ENCODE measurements around the gene RBFOX2.
A peak's percentile ranks its signal among the peaks of the same experiment; 100 is the strongest.

The RBFOX2 gene

GRCh38 chr22:35930933-35931332 lies 97.7 kb downstream of the RBFOX2 start:
- DNase-seq (ENCODE audit: low read depth), result no peak

DNA sequence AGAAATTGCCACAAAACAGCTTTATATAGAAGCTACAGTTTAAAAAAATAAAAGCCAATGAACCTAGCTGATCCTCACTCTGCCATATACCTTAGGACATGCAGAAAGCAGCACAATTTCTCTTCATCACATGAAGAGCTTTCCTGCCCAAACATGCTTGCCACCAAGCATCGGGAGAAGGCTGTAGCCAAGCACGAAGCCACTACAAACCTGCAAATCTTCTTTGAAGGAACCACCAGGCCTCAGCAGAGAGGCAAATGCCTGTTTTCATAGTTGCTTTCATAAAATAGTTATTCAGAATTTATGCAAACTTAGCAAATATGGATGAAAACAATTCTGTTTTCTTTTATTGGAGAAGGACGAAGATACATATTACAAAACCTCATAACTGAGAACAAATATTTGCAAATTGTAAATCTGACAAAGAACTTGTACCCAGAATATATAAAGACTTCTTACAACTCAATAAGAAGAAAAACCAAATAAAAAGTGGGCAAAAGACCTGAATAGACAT lies 100.3 kb downstream of the RBFOX2 start:
- DNase-seq (ENCODE audit: low read depth), result no peak

DNA sequence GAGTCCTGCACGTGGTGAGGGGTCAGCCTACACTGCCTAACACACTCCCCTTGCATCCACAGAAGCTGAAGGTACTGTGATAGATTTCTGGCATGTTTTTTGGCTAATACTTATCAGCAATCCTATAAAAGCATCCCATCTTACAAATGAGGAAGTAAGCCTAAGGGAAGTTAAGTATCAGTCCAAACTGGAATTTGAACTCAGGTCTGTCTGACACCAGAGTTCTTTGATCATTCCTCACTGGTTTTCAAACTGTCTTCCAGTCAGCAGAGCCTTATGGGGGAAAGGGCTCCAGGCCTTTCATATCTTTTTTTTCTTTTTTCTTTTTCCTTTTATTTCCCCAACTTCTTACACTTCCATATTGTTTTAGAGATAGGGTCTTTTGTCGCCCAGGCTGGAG lies 105.6 kb downstream of the RBFOX2 start:
- DNase-seq (ENCODE audit: low read depth), result no peak

- peak; percentile 1 for DNase-seq (ENCODE audit: low read depth)
These were observed 106.8 kb downstream of the RBFOX2 start for GRCh38 chr22:35921777-35922176.

GRCh38 chr22:35921044-35921443 lies 107.6 kb downstream of the RBFOX2 start:
- no peak for DNase-seq (ENCODE audit: low read depth)

DNA sequence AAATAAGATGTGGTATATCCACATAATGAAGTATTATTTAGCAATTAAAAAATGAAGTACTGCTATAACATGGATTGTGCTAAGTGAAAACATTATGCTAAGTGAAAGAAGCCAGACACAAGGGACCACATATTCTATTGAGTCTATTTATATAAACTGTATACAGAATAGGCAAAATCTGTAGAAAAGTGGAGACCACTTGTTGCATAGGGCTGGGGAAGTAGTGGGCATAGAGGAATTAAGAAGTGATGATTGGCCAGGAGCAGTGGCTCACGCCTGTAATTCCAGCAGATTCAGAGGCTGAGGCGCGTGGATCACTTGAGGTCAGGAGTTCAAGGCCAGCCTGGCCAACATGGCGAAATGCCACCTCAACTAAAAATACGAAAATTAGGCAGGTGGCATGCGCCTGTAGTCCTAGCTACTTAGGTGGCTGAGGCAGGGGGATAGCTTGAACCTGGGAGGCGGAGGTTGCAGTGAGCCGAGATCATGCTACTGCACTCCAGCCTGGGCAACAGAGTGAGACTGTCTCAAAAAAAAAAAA lies 109.6 kb downstream of the RBFOX2 start:
- no peak for DNase-seq (ENCODE audit: low read depth)

- DNase-seq (ENCODE audit: low read depth), result no peak
These were observed 110.2 kb downstream of the RBFOX2 start for GRCh38 chr22:35918456-35918855.

DNA sequence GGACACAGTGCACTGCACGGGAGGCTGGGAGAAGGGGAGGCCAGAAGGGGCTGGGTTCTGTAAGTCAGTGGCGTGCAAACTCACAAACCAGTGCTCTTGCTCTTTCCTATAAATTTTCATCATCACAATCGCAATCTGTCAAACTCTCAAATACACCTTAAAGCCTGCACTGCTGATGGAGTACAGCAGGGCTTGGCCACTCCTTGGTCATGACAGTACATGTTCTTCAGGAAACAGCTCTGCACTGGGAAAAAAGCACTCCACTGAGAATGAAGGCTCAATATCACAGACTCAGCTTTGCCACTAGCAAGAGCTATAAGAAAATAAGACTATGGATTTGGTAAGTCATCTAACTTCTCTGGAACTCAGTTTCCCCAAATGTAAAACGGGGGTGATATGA lies 111.0 kb downstream of the RBFOX2 start:
- no peak for DNase-seq (ENCODE audit: low read depth)

DNA sequence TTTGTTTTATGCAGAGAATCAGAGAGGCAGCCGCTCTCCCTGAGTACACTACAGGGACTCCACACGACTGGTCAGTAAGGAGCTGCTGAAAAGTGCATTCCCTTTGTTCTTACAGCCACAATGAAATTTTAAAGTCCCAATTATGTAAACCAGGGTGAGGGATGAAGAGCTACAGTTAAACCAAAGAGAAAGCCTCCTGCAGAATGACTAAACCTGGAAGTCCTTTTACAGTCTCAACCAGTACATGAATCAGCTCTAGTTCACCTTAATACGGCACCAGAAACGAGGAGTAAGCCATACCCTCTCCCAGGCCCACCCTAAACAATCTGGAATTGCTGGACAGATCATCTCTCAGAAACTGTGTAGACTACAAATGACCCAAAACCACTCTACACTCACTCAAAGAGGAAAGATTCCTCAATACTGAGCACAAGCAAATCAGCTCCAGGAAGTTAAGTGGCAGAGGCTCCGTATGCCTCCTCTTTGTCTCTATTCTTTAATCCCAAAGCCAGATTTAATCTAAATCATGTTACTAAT lies 113.1 kb downstream of the RBFOX2 start:
- no peak for DNase-seq (ENCODE audit: low read depth)

- no peak for DNase-seq (ENCODE audit: low read depth)
These were observed 113.8 kb downstream of the RBFOX2 start for GRCh38 chr22:35914665-35915476.

GRCh38 chr22:35914357-35914664 lies 114.3 kb downstream of the RBFOX2 start:
- DNase-seq (ENCODE audit: low read depth), result no peak

DNA sequence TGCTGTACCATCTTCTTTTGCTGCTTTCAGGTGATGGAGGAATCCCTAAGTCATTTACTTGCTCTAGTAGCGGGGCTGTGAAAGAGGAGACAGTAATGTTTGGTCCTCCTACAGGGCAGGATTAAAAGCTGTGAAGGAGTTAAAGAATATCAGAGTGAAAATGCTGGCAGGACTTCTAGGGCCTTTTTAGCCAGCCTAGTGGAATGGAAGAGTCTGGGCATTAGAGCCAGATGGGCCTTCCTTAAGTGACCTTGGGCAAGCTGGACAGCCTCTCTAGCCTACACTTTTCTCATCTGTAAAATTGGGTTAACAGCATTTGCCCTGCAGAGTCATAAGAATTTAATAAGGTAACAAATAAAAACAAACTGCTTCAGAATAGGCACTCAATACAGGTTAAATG lies 114.7 kb downstream of the RBFOX2 start:
- DNase-seq (ENCODE audit: low read depth), result no peak

GRCh38 chr22:35912658-35913057 lies 116.0 kb downstream of the RBFOX2 start:
- DNase-seq (ENCODE audit: low read depth), result no peak

DNA sequence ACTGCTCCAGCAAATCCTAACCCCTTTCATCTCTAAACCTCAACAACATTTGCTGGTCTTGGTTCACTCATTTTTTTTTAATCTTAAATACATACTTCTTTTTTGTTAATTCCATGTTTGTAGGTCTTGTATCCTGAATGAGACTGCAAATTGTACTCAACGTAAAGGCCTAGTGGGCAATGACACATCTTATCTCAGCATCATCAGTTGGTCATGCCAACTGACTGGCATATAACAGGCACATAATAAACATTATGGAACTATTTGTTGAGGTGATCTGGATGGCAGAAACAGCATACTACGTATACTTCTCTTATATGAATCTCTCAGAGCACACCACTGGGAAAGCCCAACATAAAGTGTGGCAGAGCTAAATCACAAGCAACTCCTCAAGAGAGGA lies 116.7 kb downstream of the RBFOX2 start:
- no peak for DNase-seq (ENCODE audit: low read depth)

DNA sequence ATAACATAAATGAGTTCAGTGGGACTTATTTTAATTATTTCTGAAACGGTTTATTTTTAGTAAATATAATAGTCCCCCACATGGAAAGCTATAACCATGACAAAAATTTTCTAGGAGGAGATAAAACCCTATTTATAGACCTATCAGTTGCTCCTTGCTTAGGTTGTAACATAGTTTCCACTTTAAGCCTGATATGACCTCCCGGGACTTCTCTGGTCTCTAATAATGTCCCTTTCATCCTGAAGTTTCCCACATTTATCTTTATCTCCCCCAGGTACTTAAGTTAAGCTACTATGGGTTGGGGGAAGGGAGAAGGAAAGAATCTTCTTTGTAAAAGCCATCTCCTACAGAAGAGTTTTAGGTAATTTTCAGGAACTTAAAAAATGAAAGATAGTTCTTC lies 117.7 kb downstream of the RBFOX2 start:
- no peak for DNase-seq (ENCODE audit: low read depth)

DNA sequence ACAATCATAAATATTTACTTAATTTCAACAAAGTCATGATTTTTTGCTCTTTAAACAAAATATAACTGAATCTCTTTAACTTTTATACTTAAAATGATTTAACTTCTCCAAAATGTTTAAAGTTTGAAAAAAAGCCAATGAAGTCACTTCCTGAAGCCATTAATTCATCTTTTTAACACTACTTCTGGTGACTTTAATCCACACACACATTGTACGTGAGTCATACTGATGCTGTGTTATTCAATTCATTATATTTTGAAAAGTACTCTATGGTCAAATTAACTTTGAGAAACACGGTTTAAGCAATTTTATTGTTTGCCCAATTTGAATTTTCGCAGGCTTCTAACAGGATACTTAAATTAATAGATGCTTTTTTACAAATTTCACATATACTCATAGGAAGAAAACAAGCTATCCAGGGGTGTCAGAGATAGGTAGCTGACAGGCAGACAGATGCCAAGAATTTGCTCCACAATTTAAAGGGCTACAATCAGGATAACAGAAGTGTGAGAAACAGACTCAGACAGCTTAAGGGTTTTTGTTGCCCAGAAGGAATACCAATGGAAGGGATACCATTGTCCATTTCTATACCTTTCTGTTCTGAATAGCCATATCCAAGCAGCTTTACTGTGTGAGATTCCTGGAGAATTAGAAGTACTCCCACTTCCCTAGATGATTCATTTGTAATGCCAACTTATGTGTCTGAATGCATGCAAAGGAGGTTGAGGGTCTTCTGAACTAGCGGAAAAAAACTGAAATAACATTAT lies 118.4 kb downstream of the RBFOX2 start:
- DNase-seq (ENCODE audit: low read depth), result no peak

GRCh38 chr22:35905894-35906293 lies 122.7 kb downstream of the RBFOX2 start:
- DNase-seq (ENCODE audit: low read depth), result no peak

DNA sequence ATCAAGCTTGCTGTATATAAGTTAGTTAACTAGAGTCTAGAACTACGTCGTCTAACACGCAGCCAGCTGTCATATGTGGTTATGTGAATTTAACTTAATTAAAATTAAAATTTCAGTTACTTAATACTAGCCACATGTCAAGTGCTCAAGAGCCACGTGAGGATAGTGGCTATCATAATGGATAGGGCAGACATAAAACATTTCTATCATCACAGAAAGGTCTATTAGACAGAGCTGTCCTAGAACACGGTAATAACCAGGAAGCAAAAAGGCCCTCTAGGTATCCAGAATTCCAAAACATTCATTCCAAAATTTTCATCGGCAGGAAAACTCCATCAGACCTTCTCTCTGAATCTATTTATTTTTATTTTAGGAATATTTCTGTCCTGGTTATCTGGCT lies 123.9 kb downstream of the RBFOX2 start:
- no peak for DNase-seq (ENCODE audit: low read depth)

GRCh38 chr22:35904336-35904692 lies 124.3 kb downstream of the RBFOX2 start:
- no peak for DNase-seq (ENCODE audit: low read depth)

- no peak for DNase-seq (ENCODE audit: low read depth)
These were observed 124.9 kb downstream of the RBFOX2 start for GRCh38 chr22:35903571-35904335.

DNA sequence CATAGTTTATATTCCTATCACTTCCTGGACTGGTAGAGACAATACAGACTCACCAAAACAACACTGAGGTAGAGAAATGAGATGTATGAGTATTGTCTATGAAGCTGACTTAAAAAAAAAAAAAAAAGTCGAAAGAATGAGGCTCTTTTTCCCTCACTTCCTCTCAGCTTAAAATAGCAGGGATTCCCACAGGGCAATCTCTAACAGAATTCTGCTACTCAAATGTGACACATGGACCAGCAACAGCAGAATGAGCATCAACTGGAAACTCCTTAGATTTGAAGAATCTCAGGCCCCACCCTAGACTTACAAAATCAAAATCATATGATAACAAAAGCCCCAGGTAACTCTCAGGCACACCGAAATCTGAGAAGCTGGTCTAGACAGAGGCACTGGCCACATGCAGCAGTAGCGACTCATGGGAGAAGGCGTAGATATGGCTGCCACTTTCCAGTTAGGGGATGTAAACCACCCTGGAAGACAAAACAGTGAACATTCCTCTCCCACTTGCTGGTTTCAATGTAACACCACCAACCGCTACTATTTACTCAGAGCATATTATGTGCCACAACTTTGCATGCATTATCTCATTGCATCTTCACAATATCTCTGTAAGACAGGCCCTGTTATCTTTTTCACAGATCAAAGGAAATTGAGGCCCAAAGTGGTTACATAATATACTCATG lies 128.0 kb downstream of the RBFOX2 start:
- DNase-seq (ENCODE audit: low read depth), result no peak

- no peak for DNase-seq (ENCODE audit: low read depth)
These were observed 128.9 kb downstream of the RBFOX2 start for GRCh38 chr22:35899736-35900135.

Data from stimulated activated CD8-positive, alpha-beta memory T cell treated with anti-CD3 and anti-CD28 coated beads, Interleukin-4, amount 100 ng/mL, for 24 hours (primary cell).